OCI-LY1 (cell line): ENCODE measurements around the gene CEP128.

Source experiments
- CTCF ChIP-seq: fragments of 200-600 bp; sonication (generic), shearing (Covaris generic); IDR thresholded peaks from 2 replicates; pipeline ENCODE4 v1.5.1; 2017; ENCODE audit warnings: mild to moderate bottlenecking, antibody characterized with exemption, low read length, moderate library complexity, mixed read lengths
- EZH2 ChIP-seq: fragments of 200-600 bp; sonication (generic), shearing (Covaris generic); IDR thresholded peaks from 2 replicates; pipeline ENCODE4 v1.8.0; 2017; ENCODE audit warnings: borderline replicate concordance, mixed run types, mild to moderate bottlenecking, antibody characterized with exemption, low read length, moderate library complexity, mixed read lengths

- TF ChIP-seq CTCF (no peak), EZH2 (no peak)
Measured at GRCh38 chr14:80663541-80663940, 278.0 kb downstream of the CEP128 start.
